ENCODE data around the gene CRPPA. TPM values are rescaled to one million over a fixed set of nuclear protein-coding genes. Genes with fewer than 3 reads are reported as not detected.

The CRPPA gene
- total and polyA plus RNA-seq, 10 of the 15 experiments (the other 5 are each of a cell fraction or from before 2014, with no cell fraction given), result not detected

- SMC1A ChIA-PET (ENCODE audit: uncharacterized antibody, unreplicated experiment), result no interaction called here
- in situ Hi-C loops (cut with MboI), result no loop called here
- Histone ChIP-seq H3K4me2 (ENCODE audit: control insufficient read depth, insufficient read depth) (no peak overlapping the region), H3K4me3 (no peak overlapping the region), H3K9ac (ENCODE audit: control insufficient read depth, insufficient read depth, low read length) (no peak overlapping the region), H3K4me1 (ENCODE audit: control insufficient read depth, insufficient read depth, low read length) (no peaks in the 10 kb centered on the region), H3K9me3 (replicated peaks; ENCODE audit: control insufficient read depth, insufficient read depth, low read length) (no peaks in the 10 kb centered on the region), H3K27ac (ENCODE audit: control insufficient read depth, insufficient read depth) (no peak overlapping the region), H2AFZ (ENCODE audit: control insufficient read depth, low read depth, low read length) (no peak overlapping the region), H4K20me1 (ENCODE audit: control insufficient read depth, insufficient read depth) (no peaks in the 10 kb centered on the region), H3K36me3 (ENCODE audit: control insufficient read depth in 2 of 2, insufficient read depth in 2 of 2, low read length in 1 of 2) (no peaks in the 10 kb centered on the region), H3K27me3 (replicated peaks in 1 of 2; ENCODE audit: control insufficient read depth in 2 of 2, insufficient read depth in 2 of 2, low read length in 1 of 2) (no peaks in the 10 kb centered on the region), H3K79me2 (ENCODE audit: control insufficient read depth, insufficient read depth, low read length) (no peaks in the 10 kb centered on the region)
- DNase-seq (ENCODE audit: low read depth, low spot score) (no peak), ATAC-seq (no peak), FAIRE-seq (no peak)
- BruUV-seq (replicated peaks), result no TSS peak
- intact Hi-C loops (cut with micrococcal nuclease; ENCODE audit: unreplicated experiment), result no loop called here
- RAD21 ChIA-PET (ENCODE audit: unreplicated experiment), result no interaction called here
- TF ChIP-seq PAX8 (IDR thresholded peaks at IDR 0.05) (no peak), NR2C2 (IDR thresholded peaks at IDR 0.05; ENCODE audit: borderline replicate concordance, control insufficient read depth, insufficient read length, low read depth) (no peak), BCL11A (IDR thresholded peaks at IDR 0.05; ENCODE audit: low read depth, low read length) (no peak), SP1 (IDR thresholded peaks at IDR 0.05; ENCODE audit: low read depth, low read length) (no peak), GABPA (IDR thresholded peaks at IDR 0.05; ENCODE audit: low read depth) (no peak), DPF2 (IDR thresholded peaks at IDR 0.05) (no peak), MEF2A (IDR thresholded peaks at IDR 0.05; ENCODE audit: insufficient read depth, low read depth, low read length) (no peak), NR2F1 (conservative IDR thresholded peaks at IDR 0.05) (no peak), HSF1 (IDR thresholded peaks at IDR 0.05; ENCODE audit: low read depth, low read length) (no peak), SRF (IDR thresholded peaks at IDR 0.05; ENCODE audit: low read depth in 2 of 2, low read length in 2 of 2) (no peak)
- TF ChIP-seq, protein P1, sequence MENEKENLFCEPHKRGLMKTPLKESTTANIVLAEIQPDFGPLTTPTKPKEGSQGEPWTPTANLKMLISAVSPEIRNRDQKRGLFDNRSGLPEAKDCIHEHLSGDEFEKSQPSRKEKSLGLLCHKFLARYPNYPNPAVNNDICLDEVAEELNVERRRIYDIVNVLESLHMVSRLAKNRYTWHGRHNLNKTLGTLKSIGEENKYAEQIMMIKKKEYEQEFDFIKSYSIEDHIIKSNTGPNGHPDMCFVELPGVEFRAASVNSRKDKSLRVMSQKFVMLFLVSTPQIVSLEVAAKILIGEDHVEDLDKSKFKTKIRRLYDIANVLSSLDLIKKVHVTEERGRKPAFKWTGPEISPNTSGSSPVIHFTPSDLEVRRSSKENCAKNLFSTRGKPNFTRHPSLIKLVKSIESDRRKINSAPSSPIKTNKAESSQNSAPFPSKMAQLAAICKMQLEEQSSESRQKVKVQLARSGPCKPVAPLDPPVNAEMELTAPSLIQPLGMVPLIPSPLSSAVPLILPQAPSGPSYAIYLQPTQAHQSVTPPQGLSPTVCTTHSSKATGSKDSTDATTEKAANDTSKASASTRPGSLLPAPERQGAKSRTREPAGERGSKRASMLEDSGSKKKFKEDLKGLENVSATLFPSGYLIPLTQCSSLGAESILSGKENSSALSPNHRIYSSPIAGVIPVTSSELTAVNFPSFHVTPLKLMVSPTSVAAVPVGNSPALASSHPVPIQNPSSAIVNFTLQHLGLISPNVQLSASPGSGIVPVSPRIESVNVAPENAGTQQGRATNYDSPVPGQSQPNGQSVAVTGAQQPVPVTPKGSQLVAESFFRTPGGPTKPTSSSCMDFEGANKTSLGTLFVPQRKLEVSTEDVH (IDR thresholded peaks at IDR 0.05; ENCODE audit: low read depth, partially characterized antibody), result no peak
- CTCF ChIA-PET, result no interaction called here
- POLR2A ChIA-PET, result no interaction called here
These were observed 11.6 kb downstream of the CRPPA start for GRCh38 chr7:16409777-16410176.
